Activated CD4-positive, alpha-beta T cell treated with anti-CD3 and anti-CD28 coated beads for 24 hours (primary cell): Measurements from ENCODE around the gene RALBP1.
"Not testable (repeated sequence)": the region's sequence is repeated elsewhere in the genome, so short reads cannot be mapped to it uniquely, and the experiment has no call there.

ENCODE experiments used
- DNase-seq, 2 donors: peaks; one replicate each; pipeline ENCODE4 v3.0.0-alpha.2; 2020; ENCODE audit warnings: low read depth in 2 of 2

RALBP1 gene

DNA sequence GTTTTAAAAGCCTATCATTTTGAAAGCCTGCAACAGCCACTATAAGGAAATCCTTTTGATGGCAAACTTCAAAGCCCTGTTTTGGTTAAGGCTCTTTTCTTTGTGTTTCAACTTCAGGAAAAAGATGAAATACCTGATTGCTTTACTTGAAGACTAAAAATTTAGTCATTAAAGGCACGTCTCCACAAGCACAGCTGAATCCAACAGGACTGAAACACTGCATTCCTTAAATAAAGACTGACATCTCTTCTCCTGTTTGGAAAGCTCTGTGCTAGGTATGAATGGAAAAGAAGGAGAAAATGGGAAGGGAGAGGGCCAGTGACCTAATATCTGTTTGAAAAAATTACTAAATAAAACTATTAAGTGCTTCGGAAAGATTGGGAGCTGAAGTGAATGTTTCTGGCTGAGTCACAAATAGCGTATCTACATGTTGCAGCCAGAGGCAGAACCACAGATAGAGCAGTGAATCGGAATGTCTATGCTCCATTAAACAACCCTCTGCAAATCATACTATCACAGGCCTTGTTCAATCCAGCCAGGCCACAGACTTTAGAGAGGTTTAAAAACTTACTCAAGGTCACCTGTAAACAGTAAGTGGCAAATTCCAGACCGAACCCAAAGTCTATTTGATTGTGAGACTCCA lies 21.1 kb upstream of the RALBP1 start:
- DNase-seq = no peak

DNA sequence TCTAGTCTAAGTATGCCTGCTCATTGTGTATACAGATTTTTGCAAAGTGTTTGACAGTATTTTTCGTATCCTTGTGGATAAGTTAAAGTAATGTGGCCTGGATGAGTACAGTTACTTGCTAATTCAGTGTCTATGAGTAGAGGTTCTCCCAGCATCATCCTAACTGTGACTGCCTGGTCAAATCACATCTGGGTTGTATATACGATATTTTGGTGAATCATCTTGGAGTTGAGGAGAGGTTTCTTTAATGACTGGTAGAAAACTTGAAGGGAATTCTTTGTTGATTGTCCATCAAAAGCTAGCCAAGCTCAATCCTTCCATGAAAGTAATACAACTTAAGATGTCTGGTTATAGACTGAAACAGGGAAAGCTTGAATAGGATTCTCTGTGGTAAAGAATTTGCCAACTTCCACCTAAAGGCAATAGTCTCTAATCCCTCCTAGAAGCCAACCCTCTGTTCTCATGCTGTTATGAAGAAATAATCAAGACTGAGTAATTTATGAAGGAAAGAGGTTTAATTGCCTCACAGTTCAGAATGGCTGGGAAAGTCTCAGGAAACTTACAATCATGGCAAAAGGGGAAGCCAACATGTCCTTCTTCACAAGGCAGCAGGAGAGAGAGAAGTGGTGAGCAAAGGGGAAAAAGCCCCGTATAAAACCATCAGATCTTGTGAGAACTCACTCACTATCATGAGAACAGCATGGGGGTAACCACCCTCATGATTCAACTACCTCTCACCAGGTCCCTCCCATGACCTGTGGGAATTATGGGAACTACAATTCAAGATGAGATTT lies 19.4 kb upstream of the RALBP1 start:
- DNase-seq = no peak

DNA sequence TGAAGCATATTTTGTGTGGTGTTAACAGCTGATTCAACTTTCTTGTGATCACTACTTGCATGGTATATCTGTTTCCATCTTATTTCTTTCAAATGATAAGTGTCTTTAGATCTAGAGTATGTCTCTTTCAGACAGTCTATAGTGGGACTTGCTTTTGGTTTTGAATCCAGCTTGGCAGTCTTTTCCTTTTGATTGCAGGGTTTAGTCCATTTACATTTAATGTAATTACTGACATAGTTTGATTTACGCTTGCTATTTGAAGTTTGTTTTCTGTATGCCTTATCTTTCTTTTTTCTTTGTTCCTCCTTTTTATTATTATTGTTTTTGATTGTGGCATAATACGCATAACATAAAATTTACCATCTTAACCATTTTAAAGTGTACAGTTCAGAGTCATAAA lies 9.2 kb upstream of the RALBP1 start:
- DNase-seq = no peak

DNA sequence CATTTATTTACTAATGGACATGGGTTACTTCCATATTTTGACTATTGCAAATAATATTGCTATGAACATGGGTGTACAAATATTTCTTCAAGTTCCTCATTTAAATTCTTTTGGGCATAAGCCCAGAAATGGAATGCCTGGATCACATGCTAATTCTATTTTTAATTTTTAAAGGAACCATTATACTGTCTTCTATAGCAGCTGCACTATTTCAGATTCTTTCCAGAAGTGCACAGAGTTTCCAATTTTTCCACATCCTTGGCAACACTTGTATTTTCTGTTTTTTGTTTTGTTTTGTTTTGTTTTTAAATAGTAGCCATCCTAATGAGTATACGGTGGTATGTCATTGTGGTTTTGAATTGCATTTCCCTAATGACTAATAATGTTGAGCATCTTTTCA lies 8.5 kb upstream of the RALBP1 start:
- no peak for DNase-seq

DNA sequence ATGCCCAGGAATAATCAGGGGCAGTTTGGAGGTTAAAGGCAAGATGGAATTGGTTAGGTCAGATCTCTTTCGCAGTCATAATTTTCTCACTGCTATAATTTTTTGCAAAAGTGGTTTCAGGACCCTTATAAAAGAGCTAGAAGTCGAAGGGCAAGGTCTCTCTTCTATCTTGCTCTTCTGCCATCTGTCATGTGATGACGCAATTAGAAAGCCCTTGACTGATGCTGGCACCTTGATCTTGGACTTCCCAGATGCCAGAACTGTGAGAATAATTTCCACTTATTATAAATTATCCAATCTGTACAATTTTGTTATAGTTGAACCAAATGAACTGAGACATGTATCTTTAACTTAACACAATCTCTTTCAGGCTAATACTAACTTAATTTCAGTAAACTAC lies 6.3 kb upstream of the RALBP1 start:
- DNase-seq = no peak

DNA sequence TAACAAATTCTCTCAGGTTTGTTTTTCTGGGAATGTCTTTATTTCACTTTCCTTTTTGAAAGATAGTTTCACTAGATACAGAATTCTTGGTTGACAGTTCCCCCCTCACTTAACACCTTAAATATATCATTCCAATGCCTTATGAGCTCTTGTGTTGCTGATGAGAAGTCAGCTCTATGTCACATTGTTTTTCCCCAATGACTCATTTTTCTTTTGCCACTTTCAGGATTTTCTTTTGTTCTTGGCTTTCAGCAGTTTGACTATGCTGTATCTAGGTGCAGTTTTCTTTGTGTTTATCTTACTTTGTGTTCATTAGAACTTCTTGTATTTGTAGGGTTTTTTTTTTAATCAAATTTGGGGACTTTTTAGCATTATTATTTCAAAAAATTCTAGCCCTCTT lies 5.6 kb upstream of the RALBP1 start:
- no peak for DNase-seq

DNA sequence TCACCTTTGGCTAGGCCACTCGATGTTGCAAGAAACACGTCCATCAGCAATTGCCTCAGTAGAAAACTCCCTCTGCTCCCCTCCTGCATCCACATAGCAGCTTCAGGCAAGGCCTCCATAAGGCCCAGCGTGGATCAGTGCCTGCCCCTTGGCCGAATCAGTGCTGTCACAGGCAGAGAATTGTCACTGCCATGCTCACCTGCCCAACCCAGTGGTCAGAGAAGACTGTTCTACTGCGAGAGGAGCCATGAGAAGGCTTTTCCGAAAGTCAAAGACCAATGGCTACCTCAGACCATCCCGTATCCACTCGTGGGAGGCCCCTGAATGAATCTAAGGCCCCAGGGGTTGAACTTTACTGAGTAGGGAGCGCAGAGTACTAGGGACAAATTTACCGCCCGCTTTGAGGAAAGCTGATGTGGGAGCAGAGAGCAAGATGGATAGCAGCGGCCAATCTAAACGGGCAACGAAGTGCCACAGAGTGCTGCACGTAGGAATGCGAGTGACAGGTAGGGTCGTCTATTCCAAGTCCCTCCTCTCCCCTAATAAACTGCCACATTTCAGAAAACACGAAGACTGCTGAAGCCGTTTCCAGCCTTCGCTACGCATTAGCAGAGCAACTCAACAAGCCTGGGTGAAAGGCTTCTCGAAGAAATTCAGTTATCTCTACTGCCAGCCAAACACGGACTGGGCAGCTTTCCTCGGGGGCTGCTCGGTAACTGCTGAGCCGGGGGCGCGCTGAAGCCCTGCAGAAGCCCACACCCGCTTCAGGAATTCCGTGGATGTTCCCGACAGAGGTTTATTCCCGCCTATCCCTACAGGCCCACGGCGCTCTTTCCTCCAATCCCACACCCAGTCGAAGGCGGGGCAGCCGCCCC lies 968 bp upstream of the RALBP1 start:
- DNase-seq = no peak

DNA sequence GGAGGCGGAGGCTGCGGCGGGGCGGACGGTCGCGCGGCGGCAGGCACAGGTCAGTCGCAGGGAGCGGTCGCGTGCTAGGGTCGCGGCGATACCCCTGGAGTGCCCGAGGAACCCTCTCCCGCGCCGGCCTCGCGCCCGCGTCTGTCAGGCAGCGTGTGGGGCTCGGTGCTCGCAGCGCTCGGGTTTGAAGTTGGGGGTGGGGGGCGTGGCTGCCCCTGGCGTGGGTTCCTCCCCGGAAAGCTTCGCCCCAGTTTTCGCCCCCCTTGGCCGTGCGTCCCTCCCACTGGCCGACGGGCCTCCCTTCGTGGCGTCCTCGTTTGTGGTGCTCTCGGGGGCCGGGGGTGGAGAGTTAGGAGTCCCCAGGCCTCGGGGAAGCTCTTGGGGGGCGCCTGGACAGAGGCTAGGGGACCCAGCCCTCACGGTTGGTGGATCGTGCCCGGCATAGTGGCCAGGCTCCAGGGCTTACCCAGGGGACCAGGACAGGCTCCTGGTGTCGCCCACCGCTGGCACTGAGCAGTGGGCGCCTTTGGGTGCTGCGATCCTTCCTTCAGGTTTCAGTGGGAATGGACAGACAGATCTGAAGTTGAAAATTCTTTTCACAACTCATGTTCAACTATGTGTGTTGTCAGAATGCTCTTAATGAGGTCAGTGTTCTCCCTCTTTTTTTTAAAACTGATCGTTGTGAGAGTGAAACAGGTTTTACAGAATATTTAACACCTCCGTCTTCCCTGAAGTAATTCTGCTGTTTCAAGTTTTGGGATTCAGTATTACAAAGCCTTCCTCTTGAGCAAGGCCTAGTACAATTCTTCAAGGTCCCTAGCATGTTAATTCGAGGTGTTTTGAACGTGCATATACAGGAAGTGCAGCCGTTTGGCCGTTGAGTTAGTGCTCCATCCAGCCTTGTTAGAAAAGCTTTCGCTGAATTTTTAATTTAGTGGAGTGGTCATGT lies 604 bp downstream of the RALBP1 start:
- peak; percentile 31 to 45 for DNase-seq

DNA sequence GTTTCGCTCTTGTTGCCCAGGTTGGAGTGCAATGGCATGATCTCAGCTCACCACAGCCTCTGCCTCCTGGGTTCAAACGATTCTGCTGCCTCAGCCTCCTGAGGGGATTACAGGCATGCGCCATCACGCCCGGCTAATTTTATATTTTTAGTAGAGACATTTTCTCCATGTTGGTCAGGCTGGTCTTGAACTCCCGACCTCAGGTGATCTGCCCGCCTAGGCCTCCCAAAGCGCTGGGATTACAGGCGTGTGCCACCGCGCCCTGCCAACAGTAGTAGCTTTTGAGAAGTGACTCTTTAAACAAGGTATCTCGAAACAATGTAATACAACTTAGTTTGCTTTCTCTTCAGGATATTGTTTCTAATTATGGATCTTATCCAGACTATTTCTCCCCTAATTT lies 1.6 kb downstream of the RALBP1 start:
- DNase-seq = not testable (repeated sequence)

DNA sequence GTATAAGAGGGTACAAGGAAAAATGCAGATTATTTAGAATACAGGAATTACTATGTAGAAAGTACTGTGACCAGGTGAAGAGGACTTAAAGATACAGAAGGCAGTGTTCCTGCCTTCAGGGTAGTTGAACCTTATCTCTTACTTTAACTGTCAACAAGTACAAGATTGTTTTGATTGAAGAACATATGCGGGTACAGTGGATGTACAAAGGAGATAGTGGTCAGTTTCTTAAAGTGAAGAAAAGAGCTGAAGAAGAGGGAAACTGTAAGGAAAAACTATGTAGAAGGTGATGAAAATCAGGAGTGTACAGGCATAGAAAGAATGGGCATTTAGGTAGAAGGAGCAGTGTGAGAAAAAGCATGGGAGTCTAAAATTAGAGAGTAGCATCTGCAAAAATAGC lies 2.2 kb downstream of the RALBP1 start:
- DNase-seq = no peak

DNA sequence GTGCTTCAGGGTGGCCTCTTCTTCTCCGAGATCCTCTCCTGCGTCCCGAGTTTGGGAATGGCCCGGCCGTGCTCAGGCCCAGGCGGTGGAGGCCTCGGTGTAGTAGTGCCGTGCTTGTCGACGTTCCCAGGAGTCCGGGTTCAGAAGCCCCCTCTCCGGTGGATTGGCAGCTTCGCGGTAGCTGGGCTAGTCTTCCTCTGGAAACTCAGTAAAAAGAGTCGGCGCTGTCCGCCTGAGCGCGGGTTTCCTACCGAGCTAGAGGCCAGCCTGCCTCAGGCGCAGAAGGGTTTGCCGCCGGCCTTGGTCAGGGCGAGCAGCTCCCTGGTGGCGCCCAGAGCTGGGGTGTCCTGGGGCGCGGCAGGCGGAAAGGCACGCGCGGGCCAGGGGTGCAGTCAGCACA lies 3.2 kb downstream of the RALBP1 start:
- DNase-seq = no peak

DNA sequence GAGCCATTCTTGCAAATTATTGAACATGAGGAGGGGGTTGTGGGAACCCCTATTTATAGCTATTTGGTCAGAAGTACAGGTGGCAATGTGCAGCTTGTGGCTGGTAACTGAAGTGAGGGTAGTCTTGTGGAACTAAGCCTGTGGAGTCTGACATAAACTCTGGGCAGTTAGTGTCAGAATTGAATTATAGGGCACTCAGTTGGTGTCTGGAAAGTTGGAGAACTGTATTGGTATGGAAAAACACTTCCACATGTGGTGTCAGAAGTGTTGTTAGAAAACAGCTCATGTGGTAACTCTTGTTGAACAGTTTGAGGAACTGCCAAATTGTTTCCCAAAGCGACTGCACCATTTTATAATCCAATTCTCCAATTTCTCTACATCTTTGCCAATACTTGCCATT lies 7.5 kb downstream of the RALBP1 start:
- no peak for DNase-seq

DNA sequence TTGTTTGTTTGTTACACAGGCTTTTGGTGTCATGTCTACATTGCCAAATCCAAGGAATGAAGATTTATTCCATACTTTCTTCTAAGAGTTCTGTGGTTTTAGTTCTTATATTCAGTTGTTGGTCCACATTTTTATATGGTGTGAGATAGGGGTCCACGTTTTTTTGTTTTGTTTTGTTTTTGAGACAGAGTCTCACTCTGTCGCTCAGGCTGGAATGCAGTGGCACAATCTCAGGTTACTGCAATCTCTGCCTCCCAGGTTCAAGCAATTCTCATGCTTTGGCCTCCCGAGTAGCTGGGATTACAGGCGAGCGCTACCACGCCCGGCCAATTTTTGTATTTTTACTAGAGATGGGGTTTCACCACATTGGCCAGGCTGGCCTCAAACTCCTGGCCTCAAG lies 8.2 kb downstream of the RALBP1 start:
- no peak for DNase-seq

DNA sequence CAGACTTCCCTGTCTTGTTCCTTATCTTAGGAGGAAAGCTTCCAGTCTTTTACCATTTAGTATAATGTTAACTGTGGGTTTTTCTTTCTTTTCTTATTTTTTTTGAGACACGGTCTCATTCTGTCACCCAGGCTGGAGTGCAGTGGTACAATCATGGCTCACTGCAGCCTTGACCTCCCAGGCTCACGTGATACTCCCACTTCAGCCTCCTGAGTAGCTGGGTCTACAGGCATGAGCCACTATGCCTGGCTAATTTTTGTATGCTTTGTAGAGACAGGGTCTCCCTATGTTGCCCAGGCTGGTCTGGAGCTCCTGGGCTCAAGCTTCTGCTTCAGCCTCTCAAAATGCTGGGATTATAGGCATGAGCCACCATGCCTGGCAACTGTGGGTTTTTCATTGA lies 9.5 kb downstream of the RALBP1 start:
- DNase-seq = not testable (repeated sequence)

DNA sequence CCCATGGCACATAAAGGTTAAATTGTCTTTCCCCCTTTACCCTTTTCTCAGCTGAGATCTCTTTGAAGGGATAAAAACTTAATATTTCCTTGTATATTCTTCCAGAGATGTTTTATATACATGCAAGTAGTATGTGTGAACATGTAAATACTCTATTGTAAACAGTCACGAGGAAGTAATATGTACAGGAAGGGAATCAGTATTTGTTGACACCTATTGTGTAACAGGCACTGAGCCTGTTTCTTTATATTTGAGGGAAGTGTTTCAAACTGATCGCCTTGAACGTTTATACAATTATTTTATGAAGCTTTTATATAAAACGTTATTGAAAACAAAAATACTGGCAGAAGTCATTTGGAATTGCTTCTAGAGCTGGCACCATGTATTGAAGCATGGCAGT lies 13.2 kb downstream of the RALBP1 start:
- no peak for DNase-seq

DNA sequence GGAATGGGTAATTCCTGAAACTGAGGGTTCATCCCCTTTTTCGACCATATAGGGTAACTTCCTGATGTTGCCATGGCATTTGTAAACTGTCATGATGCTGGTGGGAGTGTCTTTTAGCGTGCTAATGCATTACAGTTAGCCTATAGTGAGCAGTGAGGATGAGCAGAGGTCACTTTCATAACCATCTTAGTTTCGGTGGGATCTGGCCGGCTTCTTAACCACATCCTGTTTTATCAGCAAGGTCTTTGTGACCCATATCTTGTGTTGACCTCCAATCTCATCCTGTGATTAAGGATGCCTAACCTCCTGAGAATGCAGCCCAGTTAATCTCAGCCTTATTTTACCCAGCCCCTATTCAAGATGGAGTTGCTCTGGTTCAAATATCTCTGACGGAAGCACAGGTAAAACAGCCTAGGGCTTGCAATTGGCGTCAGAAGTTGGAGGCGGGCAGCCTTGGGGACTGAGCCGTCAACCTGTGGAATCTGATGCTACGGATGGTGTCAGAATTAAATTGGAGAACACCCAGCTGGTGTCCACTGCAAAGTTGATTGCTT lies 19.5 kb downstream of the RALBP1 start:
- DNase-seq = no peak

DNA sequence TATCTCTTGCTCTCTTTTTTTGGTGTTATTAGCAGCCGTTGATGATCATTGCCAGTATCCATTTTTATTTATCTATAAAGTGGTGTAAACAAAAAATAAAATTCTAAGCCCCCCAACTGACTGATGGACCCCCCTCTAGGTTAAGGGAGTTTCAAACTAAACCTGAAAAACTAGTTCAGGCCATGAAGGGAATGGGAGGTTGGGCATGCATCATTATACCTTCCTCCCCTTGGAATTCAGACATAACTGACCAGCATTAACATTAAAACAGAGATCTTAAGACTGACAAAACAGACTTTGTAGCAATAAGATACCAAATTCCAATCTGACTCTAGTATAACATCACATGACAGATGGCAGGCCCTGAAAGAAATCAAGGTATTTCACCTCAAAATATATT lies 20.2 kb downstream of the RALBP1 start:
- no peak for DNase-seq

DNA sequence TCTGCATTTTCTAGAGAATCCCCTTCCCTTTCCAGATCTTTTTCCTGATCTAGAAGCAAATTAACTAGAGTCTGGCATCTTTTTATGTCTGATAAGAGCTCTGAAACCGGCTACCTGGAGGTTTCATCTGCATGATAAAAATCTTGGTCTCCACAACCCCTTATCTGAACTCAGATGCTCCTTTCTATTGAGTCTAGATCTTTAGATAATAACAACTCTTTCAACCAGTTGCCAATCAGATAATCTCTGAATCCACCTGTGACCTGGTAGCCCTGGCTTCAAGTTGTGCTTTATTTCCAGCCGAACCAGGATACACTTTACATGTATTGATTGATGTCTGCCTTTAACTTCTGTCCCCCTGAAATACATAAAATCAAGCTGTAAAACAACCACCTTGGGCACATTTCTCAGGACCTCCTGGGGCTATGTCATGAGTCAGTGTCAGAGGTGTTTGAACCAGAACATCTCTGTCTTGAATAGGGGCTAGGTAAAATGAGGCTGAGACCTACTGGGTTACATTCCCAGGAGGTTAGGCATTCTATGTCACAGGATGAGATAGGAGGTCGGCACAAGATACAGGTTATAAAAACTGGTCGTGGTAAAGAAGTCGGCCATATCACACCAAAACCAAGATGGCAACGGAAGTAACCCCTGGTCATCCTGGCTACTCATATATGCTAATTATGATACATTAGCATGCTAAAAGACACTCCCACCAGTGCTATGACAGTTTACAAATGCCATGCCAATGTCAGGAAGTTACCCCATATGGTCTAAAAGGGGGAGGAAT lies 20.8 kb downstream of the RALBP1 start:
- DNase-seq = no peak

DNA sequence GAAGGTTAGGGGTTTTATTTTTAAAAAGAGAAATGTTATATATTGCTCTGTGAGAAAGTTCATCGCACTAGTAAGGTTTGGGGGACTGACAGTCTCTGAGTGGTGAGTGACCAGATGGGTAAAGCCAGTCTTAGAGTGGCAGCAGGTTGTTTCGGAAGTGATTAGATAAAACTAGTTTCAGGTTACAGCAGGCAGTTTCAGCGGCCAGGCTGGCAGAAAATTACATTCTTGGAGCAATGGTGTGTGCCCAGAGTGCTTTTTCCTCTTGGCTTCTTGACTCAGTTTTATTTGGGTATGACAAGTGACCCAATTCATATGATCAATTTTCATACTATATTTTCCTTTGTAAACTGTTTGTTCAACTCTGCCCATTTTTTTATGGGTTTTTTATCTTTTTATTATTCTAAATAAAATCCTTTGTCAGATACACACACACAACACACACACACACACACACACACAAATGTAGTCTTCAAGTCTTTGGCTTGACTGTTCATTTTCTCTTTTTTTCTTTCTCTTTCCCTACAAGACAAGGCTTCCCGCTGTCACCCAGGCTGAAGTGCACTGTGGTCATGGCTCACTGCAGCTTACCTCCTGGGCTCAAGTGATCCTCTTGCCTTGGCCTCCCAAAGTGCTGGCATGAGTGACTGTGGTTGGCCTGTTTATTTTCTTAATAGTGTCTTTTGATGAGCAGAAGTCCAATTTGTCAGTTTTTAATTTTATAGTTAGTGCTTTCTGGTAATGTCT lies 30.9 kb downstream of the RALBP1 start:
- DNase-seq = no peak
